Right renal cortex interstitium (tissue), 3 donors: Measurements from ENCODE around the gene KNDC1. TPM values are rescaled to one million over a fixed set of nuclear protein-coding genes. Genes with fewer than 3 reads are reported as not detected.

Experiments
- DNase-seq, 3 donors: peaks; one replicate each; pipeline ENCODE4 v3.0.0-alpha.2; 2013; ENCODE audit warnings: low read depth in 3 of 3, low spot score in 2 of 3
- polyA plus RNA-seq, 3 donors: library from polyadenylated mRNA; unstranded; fragments of 120-200 nt; gene quantifications; one replicate each; pipeline ENCODE4 v1.2.1, GENCODE V29; 2013; ENCODE audit not compliant: insufficient read length in 3 of 3

The KNDC1 gene
- polyA plus RNA-seq, 3 donors = 4.1 to 5.5 (median 4.2) TPM

DNA sequence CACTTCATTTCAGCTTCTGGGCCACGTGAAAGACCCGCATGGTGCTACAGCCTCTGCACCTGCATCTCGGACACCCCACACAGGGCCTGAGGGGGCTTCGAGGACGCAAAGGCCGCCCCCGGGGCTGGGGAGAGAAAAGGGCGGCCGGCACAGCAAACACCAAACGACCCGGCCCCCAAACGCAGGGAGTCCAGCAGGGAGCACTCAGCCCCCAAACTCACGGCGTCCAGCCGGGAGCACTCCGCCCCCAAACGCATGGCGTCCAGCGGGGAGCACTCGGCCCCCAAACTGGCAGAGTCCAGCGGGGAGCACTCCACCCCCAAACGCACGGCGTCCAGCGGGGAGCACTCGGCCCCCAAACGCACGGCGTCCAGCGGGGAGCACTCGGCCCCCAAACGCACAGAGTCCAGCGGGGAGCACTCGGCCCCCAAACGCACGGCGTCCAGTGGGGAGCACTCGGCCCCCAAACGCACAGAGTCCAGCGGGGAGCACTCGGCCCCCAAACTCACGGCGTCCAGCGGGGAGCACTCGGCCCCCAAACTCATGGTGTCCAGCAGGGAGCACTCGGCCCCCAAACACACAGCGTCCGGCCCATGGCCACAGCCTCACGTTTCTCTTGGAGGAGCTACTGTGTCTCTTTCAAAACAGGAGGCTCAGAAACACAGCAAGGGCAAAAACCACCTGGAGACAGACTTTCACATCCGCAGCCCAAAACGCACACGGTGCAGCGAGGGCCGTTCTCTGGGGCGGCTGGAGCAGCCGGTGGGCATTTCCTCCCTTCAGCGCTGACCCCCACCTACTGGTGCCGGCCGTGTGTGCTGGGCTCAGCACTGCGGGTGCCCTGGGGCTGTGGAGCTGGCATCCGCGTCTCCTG lies 43.0 kb downstream of the KNDC1 start:
- no peak for DNase-seq

GRCh38 chr10:133203652-133204195 lies 43.7 kb downstream of the KNDC1 start:
- DNase-seq = no peak

GRCh38 chr10:133204226-133205015 lies 44.4 kb downstream of the KNDC1 start:
- DNase-seq = no peak

DNA sequence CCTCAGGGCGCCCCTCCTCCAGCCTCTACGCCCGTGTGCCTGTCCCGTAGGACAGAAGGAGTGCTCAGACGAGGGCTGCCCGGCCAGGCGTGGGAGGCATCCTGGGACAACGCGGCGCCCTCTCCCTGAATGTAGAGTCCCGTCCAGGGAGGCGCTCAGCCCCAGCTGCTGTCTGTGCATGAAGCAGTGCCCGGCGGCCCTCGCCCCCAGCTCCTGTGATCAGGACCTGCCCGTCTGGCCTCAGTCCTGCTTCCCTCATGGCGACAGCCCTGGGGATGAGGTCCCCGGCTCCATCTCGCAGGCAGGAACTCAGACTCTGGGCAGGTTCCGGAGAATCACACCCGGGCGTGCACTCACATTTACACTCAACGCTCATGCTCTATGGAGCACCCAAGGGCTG lies 45.1 kb downstream of the KNDC1 start:
- no peak for DNase-seq

- no peak for DNase-seq
These were observed 46.5 kb downstream of the KNDC1 start for GRCh38 chr10:133206356-133207040.

DNA sequence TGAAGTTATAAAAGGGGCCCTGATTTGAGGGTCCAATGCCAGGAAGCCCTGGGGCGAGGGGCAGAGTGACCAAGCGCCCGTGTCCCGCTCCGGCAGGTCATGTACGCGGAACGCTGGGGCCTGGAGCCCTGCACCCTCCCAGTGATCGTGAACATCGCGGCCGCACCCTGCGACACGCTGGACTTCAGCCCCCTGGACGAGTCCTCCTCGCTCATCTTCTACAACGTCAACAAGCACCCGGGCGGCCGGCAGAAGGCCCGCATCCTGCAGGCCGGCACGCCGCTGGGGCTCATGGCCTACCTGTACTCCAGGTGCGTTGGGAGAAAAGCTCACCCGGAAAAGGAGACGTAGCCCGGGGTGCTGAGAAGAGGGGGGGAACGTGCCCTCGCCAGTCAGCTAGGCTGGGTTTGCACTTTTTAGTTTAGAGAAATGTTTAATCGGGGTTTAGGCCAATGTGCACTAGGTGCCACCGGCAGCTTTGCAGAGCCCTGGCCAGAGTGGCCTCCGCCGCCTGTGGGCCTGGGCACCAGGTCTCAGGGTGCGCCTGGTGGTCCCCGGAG lies 47.1 kb downstream of the KNDC1 start:
- no peak for DNase-seq

GRCh38 chr10:133207627-133208026 lies 47.6 kb downstream of the KNDC1 start:
- no peak for DNase-seq

DNA sequence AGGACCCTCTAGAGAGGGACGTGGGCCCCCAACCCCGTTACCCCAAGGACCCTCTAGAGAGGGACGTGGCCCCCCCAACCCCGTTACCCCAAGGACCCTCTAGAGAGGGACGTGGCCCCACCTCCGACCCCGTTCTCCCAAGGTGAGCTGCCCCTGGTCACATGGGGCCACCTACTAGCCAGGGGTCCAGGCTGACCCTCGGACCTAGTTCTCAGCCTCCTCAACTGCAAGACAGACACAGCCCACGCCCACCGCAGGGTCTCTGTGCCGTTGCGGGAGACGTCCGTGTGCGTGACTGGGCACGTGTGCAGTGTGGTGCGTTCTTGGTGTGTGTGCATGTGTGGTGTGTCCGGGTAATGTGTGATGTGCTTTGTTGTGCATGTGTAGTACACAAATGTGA lies 48.4 kb downstream of the KNDC1 start:
- no peak for DNase-seq

GRCh38 chr10:133209117-133209516 lies 49.1 kb downstream of the KNDC1 start:
- DNase-seq = no peak

GRCh38 chr10:133209641-133210040 lies 49.6 kb downstream of the KNDC1 start:
- DNase-seq = no peak

GRCh38 chr10:133210398-133211140 lies 50.5 kb downstream of the KNDC1 start:
- no peak for DNase-seq

- no peak for DNase-seq
These were observed 51.3 kb downstream of the KNDC1 start for GRCh38 chr10:133211141-133211830.

- no peak for DNase-seq
These were observed 52.2 kb downstream of the KNDC1 start for GRCh38 chr10:133211959-133212852.

GRCh38 chr10:133212853-133213494 lies 53.0 kb downstream of the KNDC1 start:
- no peak for DNase-seq

- no peak for DNase-seq
These were observed 53.8 kb downstream of the KNDC1 start for GRCh38 chr10:133213641-133214467.

DNA sequence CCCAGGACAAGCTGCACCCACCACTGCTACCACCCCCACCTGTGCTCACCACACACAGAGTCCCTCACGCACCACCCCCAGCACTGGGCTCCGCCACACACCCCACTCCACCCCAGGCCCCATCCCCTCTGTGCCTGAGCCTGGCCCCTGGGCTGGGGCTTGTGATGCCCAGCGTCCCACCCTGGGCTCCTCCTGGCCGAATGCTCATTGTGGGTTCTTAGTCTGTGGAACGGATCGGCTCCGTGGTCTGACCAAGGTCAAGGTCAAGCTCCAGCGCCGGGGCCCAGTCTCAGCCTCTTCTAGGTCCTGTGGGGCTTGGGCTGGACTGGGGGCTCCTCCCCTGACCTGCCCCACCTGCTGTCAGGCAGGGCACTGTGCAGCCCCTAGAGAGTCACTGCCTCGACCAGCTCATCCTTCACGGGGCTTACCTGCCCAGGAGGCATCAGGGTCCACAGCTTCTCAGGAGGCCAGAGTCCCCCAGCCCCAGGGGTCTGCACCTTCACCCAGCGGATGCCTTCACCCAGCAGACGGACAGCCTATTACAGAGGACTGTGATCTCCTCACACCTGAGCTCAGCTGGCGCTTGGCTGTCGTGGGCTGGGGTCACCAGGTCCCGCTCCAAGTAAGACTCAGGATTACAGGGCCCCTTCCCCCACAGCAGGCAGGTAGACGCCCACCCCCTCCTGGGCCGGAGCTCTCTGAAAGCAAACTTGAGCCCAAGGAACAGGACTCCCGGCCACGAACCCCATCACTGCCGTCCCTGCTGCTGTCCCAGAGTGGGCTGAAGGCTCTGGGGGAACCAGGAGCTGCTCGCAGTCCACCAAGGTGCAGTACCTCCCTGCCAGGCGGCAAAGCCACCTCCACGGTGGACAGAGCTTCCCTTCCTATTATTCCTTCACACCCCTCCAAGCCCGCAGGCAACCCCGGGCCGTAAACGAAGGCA lies 54.7 kb downstream of the KNDC1 start:
- no peak for DNase-seq
